ENCODE results near the gene GAB1. TPM values are rescaled to one million over a fixed set of nuclear protein-coding genes. Genes with fewer than 3 reads are reported as not detected.

Gene GAB1
- total RNA-seq, 2 donors from 2014 or later = 65.4 to 81.7 TPM

DNA sequence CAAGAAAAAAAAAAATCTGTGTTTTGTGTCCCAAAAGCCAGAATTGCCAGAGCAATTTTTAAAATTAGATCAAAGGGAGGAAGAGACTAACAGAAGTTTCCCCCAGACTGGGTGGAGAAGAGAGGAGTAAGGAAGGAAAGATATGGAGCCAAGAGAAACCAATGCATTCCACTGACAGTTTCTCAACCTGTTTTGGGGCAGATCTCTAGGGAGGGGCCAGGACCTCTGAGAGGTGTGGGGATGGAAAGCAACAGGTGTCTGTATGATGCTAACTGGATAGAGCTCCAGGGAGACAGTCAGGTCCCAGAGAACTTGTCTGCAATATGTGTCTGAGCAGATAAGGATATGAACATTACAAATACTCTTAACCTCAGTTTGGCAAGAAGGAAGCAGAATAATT lies 22.7 kb upstream of the GAB1 start:
- DNase-seq (ENCODE audit: low spot score) = no peak
- Histone ChIP-seq H3K4me1 (peaks cover 0 to 5% of the 10 kb centered on the region in 2 donors), H3K27me3 (no peaks in the 10 kb centered on the region), H3K9me3 (no peaks in the 10 kb centered on the region), H3K27ac (no peak overlapping the region), H3K36me3 (no peaks in the 10 kb centered on the region), H3K4me3 (no peak overlapping the region)
- no peak for TF ChIP-seq CTCF (IDR thresholded peaks at IDR 0.05)

- Histone ChIP-seq H3K27ac (no peak overlapping the region), H3K4me1 (peaks cover 0 to 10% of the 10 kb centered on the region in 2 donors), H3K4me3 (no peak overlapping the region), H3K9me3 (no peaks in the 10 kb centered on the region), H3K27me3 (no peaks in the 10 kb centered on the region), H3K36me3 (no peaks in the 10 kb centered on the region)
- TF ChIP-seq CTCF (IDR thresholded peaks at IDR 0.05) = no peak
- no peak for DNase-seq (ENCODE audit: low spot score)
Measured at GRCh38 chr4:143320113-143320512, 16.6 kb upstream of the GAB1 start.

DNA sequence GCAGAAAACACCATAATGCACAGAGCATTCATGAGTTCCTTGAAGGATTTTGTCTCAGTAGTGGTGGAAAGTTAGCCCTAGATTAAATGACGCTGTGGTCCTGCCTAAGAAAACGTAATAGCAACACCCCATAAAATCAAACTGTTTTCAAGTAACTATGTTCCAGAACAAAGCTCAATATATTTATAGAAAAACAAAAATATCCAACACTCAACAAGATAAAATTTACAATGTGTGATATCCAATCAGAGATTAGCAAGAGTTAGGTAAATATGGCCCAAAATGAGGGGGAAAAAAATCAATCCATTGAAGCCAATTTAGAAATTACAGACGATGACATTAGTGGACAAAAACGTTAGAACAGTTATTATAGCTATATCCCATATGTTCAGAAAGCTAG lies 9.9 kb upstream of the GAB1 start:
- Histone ChIP-seq H3K4me3 (no peak overlapping the region), H3K27ac (no peak overlapping the region), H3K36me3 (no peaks in the 10 kb centered on the region), H3K9me3 (no peaks in the 10 kb centered on the region), H3K27me3 (no peaks in the 10 kb centered on the region), H3K4me1 (no peaks in the 10 kb centered on the region)
- DNase-seq (ENCODE audit: low spot score) = no peak
- no peak for TF ChIP-seq CTCF (IDR thresholded peaks at IDR 0.05)

DNA sequence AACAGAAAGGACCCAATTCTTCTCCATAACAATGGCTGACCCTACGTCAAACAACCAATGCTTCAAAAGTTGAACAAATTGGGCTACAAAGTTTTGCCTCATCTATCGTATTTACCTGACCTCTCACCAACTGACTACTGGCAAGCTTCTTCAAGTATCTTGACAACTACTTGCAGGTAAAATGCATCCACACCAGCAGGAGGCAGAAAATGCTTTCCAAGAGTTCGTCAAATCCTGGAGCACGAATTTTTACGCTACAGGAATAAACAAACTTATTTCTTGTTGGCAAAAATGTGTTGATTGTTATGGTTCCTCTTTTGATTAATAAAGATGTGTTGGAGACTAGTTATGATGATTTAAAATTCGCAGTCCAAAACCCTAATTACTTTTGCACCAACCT lies 6.7 kb upstream of the GAB1 start:
- Histone ChIP-seq H3K27ac (no peak overlapping the region), H3K27me3 (no peaks in the 10 kb centered on the region), H3K4me1 (no peaks in the 10 kb centered on the region), H3K36me3 (no peaks in the 10 kb centered on the region), H3K9me3 (no peaks in the 10 kb centered on the region), H3K4me3 (no peak overlapping the region)
- no peak for TF ChIP-seq CTCF (IDR thresholded peaks at IDR 0.05)
- no peak for DNase-seq (ENCODE audit: low spot score)

- Histone ChIP-seq H3K27me3 (no peaks in the 10 kb centered on the region), H3K4me3 (peak overlapping the region; percentile 85 to 90), H3K27ac (peak overlapping the region; percentile 94), H3K4me1 (peaks cover 0 to 33% of the 10 kb centered on the region in 2 donors), H3K36me3 (no peaks in the 10 kb centered on the region), H3K9me3 (no peaks in the 10 kb centered on the region)
- no peak for TF ChIP-seq CTCF (IDR thresholded peaks at IDR 0.05)
- DNase-seq (ENCODE audit: low spot score) = peak; percentile 88
Measured at GRCh38 chr4:143335979-143336780, 496 bp upstream of the GAB1 start.
